Gastrocnemius medialis (tissue), 4 donors: ENCODE data around the gene BTRC. TPM values are rescaled to one million over a fixed set of nuclear protein-coding genes. Genes with fewer than 3 reads are reported as not detected.

Experiments
- ATAC-seq, 2 donors: fragments of 150-250 bp; one replicate each; pipeline ENCODE4 v1.9.1; 2016
- DNase-seq, 2 donors: peaks; one replicate each; pipeline ENCODE4 v3.0.0-alpha.2; 2019
- H3K27ac ChIP-seq, 4 donors: fragments of 200-600 bp; sonication (generic); 1 replicate in 1 of 4; 2 replicates in 3 of 4; pipeline ENCODE4 v1.5.1; 2016 to 2018; ENCODE audit warnings: mild to moderate bottlenecking in 2 of 4, moderate library complexity in 1 of 4
- H3K27me3 ChIP-seq, 3 donors: fragments of 200-600 bp; sonication (generic) in 2 of 3; 1 replicate in 1 of 3; 2 replicates in 2 of 3; pipeline versions ENCODE4 v1.5.1 to v1.6.0; 2016 to 2019; ENCODE audit warnings: mild to moderate bottlenecking in 1 of 3, moderate library complexity in 1 of 3
- H3K36me3 ChIP-seq, 2 donors: fragments of 200-600 bp; sonication (generic) in 1 of 2; one replicate each; pipeline ENCODE4 v1.5.1; 2017 to 2018
- H3K4me1 ChIP-seq, 2 donors: fragments of 200-600 bp; sonication (generic) in 1 of 2; one replicate each; pipeline ENCODE4 v1.5.1; 2016 to 2017; ENCODE audit warnings: mild to moderate bottlenecking in 2 of 2
- H3K4me3 ChIP-seq, 4 donors: fragments of 200-600 bp; sonication (generic) in 3 of 4; 1 replicate in 1 of 4; 2 replicates in 3 of 4; pipeline ENCODE4 v1.5.1; 2016 to 2019; ENCODE audit warnings: mild to moderate bottlenecking in 2 of 4
- H3K9me3 ChIP-seq, 3 donors: fragments of 200-600 bp; sonication (generic) in 2 of 3; 1 replicate in 1 of 3; 2 replicates in 2 of 3; pipeline ENCODE4 v1.5.1; 2016 to 2019
- POLR2A ChIP-seq, 2 donors: fragments of 450-650 bp; IDR thresholded peaks; one replicate each; pipeline ENCODE4 v1.6.1; 2017; ENCODE audit warnings: antibody characterized with exemption in 2 of 2, mild to moderate bottlenecking in 2 of 2, moderate library complexity in 2 of 2
- in situ Hi-C, 4 donors: fragments of 200-750 bp; cut with MboI; loops; one replicate each; pipeline versions ENCODE4 v1.15.0 to v1.8.0; 2017; ENCODE audit warnings: low sequenced_read_pairs in 4 of 4
- intact Hi-C: fragments of 100-400 bp; cut with DNase I; formaldehyde crosslinking; loops from one replicate; pipeline ENCODE4 v1.15.1; 2023; ENCODE audit warnings: low total_unique reads
- total RNA-seq, 4 donors: library from RNA; depleted of rRNA; stranded (reverse); fragments of >200 nt; gene quantifications; one replicate each; pipeline versions ENCODE4 v1.1.0 to v1.2.3, GENCODE V29; 2016
- TF ChIP-seq, protein P1 (sequence below), 5 experiments: fragments of 450-650 bp in 3 of 5; fragments of 200-600 bp in 2 of 5; sonication (generic) in 2 of 5; IDR thresholded peaks in 4 of 5; conservative IDR thresholded peaks in 1 of 5; 1 replicate in 4 of 5; 2 replicates in 1 of 5; pipeline ENCODE4 v1.5.1; 2016 to 2019; ENCODE audit warnings: antibody characterized with exemption in 5 of 5, mild to moderate bottlenecking in 3 of 5, moderate library complexity in 3 of 5

BTRC gene
- total RNA-seq, 4 donors from 2014 or later = 8.7 to 17.3 (median 12.6) TPM

DNA sequence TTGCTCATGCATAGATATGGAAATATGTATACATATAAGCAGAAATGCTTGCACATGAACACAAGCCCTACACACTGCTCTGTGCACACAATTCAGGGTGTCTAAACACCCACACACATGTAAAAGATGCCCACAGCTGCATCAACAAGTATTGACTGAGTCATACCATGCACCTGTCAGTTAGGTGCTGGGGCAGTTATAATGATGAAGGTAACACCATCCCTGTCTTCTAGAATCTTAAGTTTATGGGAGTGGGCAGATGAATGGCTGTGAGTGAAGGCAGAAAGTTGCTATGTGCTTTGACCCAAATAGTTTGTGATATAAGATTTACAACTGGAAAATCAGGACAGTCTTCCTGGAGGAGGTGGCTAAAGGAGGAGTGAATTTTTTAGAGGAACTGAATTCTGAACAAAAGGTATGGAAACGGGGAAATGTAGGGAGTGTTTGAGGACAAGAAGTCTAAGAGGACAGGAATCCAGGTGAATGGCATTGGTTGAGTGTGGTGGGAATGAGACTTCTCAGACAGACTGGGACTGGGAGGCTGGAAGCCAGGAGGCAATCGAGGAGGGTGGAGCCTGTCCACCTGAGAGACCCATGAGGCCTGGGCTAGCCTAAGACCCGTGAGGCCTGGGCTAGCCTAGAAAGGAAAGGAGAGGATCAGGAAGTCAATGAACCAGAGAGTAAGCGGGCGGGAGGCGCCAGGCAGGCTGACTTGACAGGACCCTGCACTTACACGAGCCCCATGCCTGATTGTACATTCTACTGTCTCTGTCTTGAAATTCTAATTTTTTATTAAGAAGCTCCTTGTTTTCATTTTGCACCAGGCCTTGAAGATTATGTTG is 213.4 kb downstream of the BTRC start:
- ATAC-seq (no peak), DNase-seq (no peak)
- Histone ChIP-seq H3K27ac (no peak overlapping the region), H3K9me3 (peaks cover 0 to 2% (median 1%) of the 10 kb centered on the region in 3 donors), H3K4me1 (peaks cover 11 to 18% of the 10 kb centered on the region in 2 donors), H3K36me3 (no peaks in the 10 kb centered on the region), H3K4me3 (no peak overlapping the region), H3K27me3 (peaks cover 32 to 53% (median 37%) of the 10 kb centered on the region in 3 donors)
- intact Hi-C loops (no loop called here), in situ Hi-C loops (loop anchor here (10.0 to 25.0 kb wide), 4 partner anchors 255 to 353 kb away; no protein-coding TSS in a partner anchor)
- TF ChIP-seq, protein P1, sequence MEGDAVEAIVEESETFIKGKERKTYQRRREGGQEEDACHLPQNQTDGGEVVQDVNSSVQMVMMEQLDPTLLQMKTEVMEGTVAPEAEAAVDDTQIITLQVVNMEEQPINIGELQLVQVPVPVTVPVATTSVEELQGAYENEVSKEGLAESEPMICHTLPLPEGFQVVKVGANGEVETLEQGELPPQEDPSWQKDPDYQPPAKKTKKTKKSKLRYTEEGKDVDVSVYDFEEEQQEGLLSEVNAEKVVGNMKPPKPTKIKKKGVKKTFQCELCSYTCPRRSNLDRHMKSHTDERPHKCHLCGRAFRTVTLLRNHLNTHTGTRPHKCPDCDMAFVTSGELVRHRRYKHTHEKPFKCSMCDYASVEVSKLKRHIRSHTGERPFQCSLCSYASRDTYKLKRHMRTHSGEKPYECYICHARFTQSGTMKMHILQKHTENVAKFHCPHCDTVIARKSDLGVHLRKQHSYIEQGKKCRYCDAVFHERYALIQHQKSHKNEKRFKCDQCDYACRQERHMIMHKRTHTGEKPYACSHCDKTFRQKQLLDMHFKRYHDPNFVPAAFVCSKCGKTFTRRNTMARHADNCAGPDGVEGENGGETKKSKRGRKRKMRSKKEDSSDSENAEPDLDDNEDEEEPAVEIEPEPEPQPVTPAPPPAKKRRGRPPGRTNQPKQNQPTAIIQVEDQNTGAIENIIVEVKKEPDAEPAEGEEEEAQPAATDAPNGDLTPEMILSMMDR (IDR thresholded peaks at IDR 0.05 in 4 of 5, conservative IDR thresholded peaks at IDR 0.05 in 1 of 5) = no peak
- no peak for TF ChIP-seq POLR2A (IDR thresholded peaks at IDR 0.05)

DNA sequence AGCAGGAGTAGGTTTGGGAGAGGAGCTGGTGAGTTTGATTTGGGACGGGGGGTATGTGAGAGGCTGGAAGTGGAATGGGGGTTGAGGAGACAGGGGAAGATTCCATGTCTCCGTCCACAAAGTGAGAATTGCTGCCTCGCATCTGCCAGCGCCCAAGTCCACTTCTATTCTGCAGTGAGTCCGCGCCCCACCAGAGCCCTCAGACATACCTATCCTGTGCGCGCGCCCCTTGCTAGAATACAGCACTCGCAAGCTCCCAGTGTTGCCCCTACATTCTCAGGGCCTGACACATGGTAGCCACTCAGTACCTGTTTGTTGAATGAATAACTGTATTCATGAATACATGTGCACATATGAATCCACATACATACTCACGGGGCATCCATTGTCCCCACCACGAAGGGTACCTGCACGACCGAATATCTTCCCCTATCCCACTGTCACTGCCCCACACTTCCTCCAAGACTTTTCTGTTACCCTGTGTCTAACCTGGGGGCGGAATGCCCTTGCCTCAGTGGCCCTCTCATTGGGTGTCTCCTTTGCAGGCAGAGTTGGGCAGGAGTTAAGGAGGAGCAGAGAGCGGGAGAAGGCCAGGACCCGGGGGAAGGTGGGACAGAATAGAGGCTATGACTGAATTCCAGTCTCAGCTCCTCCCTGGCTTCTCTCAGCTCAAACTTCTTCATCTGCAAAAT is 214.2 kb downstream of the BTRC start:
- intact Hi-C loops (no loop called here), in situ Hi-C loops (loop anchor here (10.0 to 25.0 kb wide), 4 partner anchors 256 to 353 kb away; no protein-coding TSS in a partner anchor)
- H3K9me3 ChIP-seq = peaks cover 0 to 8% (median 6%) of the 10 kb centered on the region in 3 donors
- no peak overlapping the region for H3K27ac ChIP-seq
- no peak for DNase-seq
- peaks cover 11 to 18% of the 10 kb centered on the region in 2 donors for H3K4me1 ChIP-seq
- no peak for ATAC-seq
- no peak for TF ChIP-seq POLR2A (IDR thresholded peaks at IDR 0.05)
- TF ChIP-seq, protein P1 (IDR thresholded peaks at IDR 0.05 in 4 of 5, conservative IDR thresholded peaks at IDR 0.05 in 1 of 5) = no peak
- H3K4me3 ChIP-seq = no peak overlapping the region
- peaks cover 32 to 50% (median 37%) of the 10 kb centered on the region in 3 donors for H3K27me3 ChIP-seq
- H3K36me3 ChIP-seq = no peaks in the 10 kb centered on the region

DNA sequence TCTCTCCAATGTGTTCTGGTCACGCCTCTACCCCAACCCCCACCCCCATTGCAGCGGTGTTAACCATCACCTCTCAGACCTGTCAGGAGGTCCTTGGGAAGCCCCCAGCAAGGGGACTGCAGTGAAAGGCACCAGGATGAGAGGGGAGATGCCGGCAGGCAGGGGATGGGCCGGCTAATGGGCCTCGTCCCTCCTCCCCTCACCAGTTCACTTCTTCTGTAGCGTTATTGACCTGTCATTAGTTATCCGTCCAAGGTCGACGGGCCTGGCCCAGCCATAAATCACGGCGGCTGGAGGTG is 215.3 kb downstream of the BTRC start:
- H3K27me3 ChIP-seq = peaks cover 32 to 50% (median 37%) of the 10 kb centered on the region in 3 donors
- TF ChIP-seq, protein P1 (IDR thresholded peaks at IDR 0.05 in 4 of 5, conservative IDR thresholded peaks at IDR 0.05 in 1 of 5) = no peak
- TF ChIP-seq POLR2A (IDR thresholded peaks at IDR 0.05) = no peak
- H3K27ac ChIP-seq = no peak overlapping the region
- H3K4me1 ChIP-seq = peaks cover 11 to 18% of the 10 kb centered on the region in 2 donors
- DNase-seq (no peak), ATAC-seq (no peak)
- peaks cover 0 to 8% (median 6%) of the 10 kb centered on the region in 3 donors for H3K9me3 ChIP-seq
- no peaks in the 10 kb centered on the region for H3K36me3 ChIP-seq
- intact Hi-C loops (no loop called here), in situ Hi-C loops (loop anchor here (10.0 to 25.0 kb wide), 4 partner anchors 257 to 354 kb away; no protein-coding TSS in a partner anchor)
- H3K4me3 ChIP-seq = peak overlapping the region in 1 of 4 donors; percentile 60

DNA sequence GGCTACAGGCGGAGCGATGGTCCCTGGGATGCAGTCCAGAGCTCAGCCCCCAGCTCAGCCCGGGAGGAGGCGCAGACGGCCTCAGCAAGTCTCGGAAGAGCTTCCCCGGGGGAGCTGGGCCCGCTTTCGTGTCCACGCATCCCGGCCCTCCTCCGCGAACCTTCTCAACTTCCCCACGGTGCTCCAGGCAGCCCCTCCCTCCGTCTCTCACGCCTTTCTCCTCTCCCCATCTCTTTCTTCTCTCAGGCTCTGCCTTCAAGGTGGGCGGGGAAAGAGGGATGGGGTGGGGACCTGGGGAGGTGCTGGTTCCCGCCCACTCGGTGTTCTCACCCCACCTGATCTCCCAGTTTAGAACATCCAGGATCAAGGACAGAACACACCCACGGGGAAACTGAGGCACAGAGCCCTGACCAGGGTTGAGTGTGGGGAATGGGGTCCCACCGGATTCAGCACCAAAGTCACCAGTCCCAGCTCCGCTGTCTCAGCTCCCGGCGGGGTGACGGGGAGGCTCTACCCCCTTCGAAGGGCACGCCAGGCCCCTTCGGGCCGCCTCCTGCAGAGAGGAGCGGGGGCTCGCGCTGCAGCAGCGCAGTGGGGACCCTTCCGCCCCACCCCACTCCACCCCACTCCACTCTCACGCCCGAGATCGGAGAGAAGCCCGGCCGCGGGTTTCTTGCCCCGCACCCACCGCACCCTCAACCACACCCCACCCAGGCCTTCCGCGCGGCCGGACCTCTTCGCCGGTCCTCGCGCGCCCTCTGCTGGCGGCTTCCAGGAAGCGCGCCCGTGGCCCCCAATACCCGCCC is 215.9 kb downstream of the BTRC start:
- peaks cover 32 to 49% (median 37%) of the 10 kb centered on the region in 3 donors for H3K27me3 ChIP-seq
- no peaks in the 10 kb centered on the region for H3K36me3 ChIP-seq
- TF ChIP-seq, protein P1 (IDR thresholded peaks at IDR 0.05 in 4 of 5, conservative IDR thresholded peaks at IDR 0.05 in 1 of 5) = peak; percentile 25 to 98 (median 91)
- TF ChIP-seq POLR2A (IDR thresholded peaks at IDR 0.05) = no peak
- in situ Hi-C loops (loop anchor here (5.0 to 25.0 kb wide), 5 partner anchors 258 to 358 kb away; no protein-coding TSS in a partner anchor), intact Hi-C loops (loop anchor here (1.0 to 10.0 kb wide), 5 partner anchors 33 to 407 kb away; no protein-coding TSS in a partner anchor)
- H3K4me1 ChIP-seq = peaks cover 11 to 18% of the 10 kb centered on the region in 2 donors
- peak overlapping the region; percentile 57 to 66 (median 62) for H3K4me3 ChIP-seq
- no peak overlapping the region for H3K27ac ChIP-seq
- ATAC-seq (peak; percentile 84 to 87), DNase-seq (peak; percentile 45 to 50)
- H3K9me3 ChIP-seq = peaks cover 0 to 8% (median 6%) of the 10 kb centered on the region in 3 donors
